HG03175 (cell line): Measurements from ENCODE around the gene TGFBR3.
"Not testable (repeated sequence)": the region's sequence is repeated elsewhere in the genome, so short reads cannot be mapped to it uniquely, and the experiment has no call there.

Experiments used
- ATAC-seq: cut with Tn5 transposase; IDR thresholded peaks from one replicate; pipeline ENCODE4 v1.9.1; 2021; ENCODE audit warnings: mild to moderate bottlenecking, moderate library complexity; ENCODE audit not compliant: unreplicated experiment

TGFBR3 gene

GRCh38 chr1:91884459-91885212 lies 1.3 kb downstream of the TGFBR3 start:
- no peak for ATAC-seq

GRCh38 chr1:91883470-91883869 lies 2.5 kb downstream of the TGFBR3 start:
- ATAC-seq: no peak

GRCh38 chr1:91881280-91881679 lies 4.7 kb downstream of the TGFBR3 start:
- no peak for ATAC-seq

GRCh38 chr1:91879733-91880132 lies 6.2 kb downstream of the TGFBR3 start:
- no peak for ATAC-seq

GRCh38 chr1:91877574-91878208 lies 8.3 kb downstream of the TGFBR3 start:
- no peak for ATAC-seq

- no peak for ATAC-seq
Measured at GRCh38 chr1:91876781-91877573, 9.0 kb downstream of the TGFBR3 start.

GRCh38 chr1:91876040-91876470 lies 9.9 kb downstream of the TGFBR3 start:
- peak; percentile 97 for ATAC-seq

- no peak for ATAC-seq
Measured at GRCh38 chr1:91874167-91874566, 11.8 kb downstream of the TGFBR3 start.

GRCh38 chr1:91872559-91873081 lies 13.3 kb downstream of the TGFBR3 start:
- no peak for ATAC-seq

GRCh38 chr1:91872000-91872399 lies 14.0 kb downstream of the TGFBR3 start:
- ATAC-seq: no peak

- no peak for ATAC-seq
Measured at GRCh38 chr1:91870322-91870721, 15.6 kb downstream of the TGFBR3 start.

GRCh38 chr1:91866425-91866824 lies 19.5 kb downstream of the TGFBR3 start:
- no peak for ATAC-seq

- ATAC-seq: no peak
Measured at GRCh38 chr1:91864017-91864700, 21.8 kb downstream of the TGFBR3 start.

GRCh38 chr1:91863498-91863897 lies 22.5 kb downstream of the TGFBR3 start:
- ATAC-seq: no peak

- ATAC-seq: no peak
Measured at GRCh38 chr1:91862120-91862519, 23.8 kb downstream of the TGFBR3 start.

GRCh38 chr1:91857557-91858239 lies 28.3 kb downstream of the TGFBR3 start:
- ATAC-seq: no peak

- no peak for ATAC-seq
Measured at GRCh38 chr1:91856996-91857395, 29.0 kb downstream of the TGFBR3 start.

- no peak for ATAC-seq
Measured at GRCh38 chr1:91854852-91855534, 31.0 kb downstream of the TGFBR3 start.

GRCh38 chr1:91853397-91853796 lies 32.6 kb downstream of the TGFBR3 start:
- ATAC-seq: no peak

GRCh38 chr1:91852011-91852410 lies 33.9 kb downstream of the TGFBR3 start:
- ATAC-seq: not testable (repeated sequence)
